GM18867 (cell line): ENCODE data around the gene ATP6V1G2.
"Not testable (repeated sequence)": the region's sequence is repeated elsewhere in the genome, so short reads cannot be mapped to it uniquely, and the experiment has no call there.

Experiments used
- ATAC-seq: cut with Tn5 transposase; IDR thresholded peaks from one replicate; pipeline ENCODE4 v1.9.1; 2021; ENCODE audit warnings: mild to moderate bottlenecking, moderate library complexity; ENCODE audit not compliant: unreplicated experiment

The ATP6V1G2 gene

GRCh38 chr6:31529329-31530150, 16.9 kb downstream of the ATP6V1G2 start:
- ATAC-seq, result no peak

DNA sequence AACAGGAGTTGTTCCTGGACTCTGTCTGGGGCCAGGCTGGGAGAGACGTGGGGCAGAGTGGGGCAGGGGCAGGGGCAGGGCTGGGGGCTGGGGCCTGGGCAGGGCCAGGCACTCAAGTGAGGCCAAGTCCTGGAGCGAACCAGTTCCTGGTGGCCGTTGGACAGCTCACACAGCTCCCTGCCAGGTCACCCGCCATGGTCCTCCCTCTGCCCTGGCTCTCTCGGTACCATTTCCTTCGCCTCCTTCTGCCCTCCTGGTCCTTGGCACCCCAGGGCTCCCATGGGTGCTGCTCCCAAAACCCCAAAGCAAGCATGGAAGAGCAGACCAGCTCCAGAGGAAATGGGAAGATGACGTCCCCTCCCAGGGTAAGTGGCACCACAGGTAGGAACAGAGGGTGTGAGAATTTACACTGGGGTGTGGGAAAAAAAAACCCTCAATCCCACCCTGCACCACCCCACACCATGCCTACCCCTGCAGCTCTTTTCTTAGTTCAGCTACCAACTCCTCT, 17.5 kb downstream of the ATP6V1G2 start, which contains the start of gene MCCD1:
Gene MCCD1, plus strand, starts transcription at position 142 of the 508 bp plus-strand sequence. Its CDS starts 53 bp downstream, at position 195.
- ATAC-seq, result no peak

GRCh38 chr6:31528307-31528777, 18.1 kb downstream of the ATP6V1G2 start:
- no peak for ATAC-seq

DNA sequence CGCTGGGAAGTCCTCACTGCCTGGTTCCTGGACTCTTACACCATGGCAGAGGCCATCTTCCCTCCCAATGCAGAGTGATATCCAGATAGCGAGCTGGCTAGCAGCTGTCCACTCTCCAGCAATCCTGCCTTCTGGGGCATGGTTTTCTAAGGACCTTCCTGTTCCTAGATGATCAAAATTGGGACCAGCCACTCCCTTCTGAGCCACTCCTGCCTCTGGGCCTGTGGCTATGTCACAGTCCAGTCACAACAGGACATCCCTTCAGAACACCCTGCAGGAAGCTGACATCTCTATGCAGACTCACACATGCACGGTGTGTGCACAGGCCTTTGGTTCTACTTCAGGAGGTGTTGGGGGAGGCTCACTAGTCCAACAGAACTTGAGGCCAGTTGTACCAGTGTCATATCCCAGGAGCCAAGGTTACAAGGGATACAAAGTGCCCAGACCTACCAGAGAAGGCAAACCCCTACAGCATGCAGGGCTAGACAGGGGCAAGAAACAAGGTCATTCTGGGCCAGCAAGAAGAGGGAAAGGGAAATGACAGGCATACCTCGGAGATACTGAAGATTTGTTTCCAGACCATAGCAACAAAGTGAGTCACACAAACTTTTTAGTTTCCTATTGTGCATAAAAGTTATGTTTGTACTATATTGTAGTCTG, 20.3 kb downstream of the ATP6V1G2 start:
- no peak for ATAC-seq

DNA sequence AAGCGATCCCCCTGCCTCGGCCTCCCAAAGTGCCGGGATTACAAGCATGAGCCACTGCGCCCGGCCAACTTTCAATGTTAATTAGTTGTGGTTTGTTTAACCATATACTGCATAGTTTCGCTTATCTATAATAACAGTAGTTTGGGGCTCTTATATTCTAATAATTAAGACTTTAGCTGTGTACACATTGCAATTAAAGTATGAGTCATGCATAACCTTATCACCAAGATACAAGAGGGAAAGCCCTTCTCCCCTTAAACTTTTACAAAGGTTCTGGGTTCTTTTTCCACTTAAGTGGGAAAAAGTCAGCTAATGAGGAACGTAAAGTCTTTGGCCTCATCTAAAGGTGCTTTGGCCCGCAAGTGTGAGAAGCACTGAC, 20.9 kb downstream of the ATP6V1G2 start:
- ATAC-seq, result no peak

- no peak for ATAC-seq
These were observed 24.6 kb downstream of the ATP6V1G2 start for GRCh38 chr6:31521835-31522234.

DNA sequence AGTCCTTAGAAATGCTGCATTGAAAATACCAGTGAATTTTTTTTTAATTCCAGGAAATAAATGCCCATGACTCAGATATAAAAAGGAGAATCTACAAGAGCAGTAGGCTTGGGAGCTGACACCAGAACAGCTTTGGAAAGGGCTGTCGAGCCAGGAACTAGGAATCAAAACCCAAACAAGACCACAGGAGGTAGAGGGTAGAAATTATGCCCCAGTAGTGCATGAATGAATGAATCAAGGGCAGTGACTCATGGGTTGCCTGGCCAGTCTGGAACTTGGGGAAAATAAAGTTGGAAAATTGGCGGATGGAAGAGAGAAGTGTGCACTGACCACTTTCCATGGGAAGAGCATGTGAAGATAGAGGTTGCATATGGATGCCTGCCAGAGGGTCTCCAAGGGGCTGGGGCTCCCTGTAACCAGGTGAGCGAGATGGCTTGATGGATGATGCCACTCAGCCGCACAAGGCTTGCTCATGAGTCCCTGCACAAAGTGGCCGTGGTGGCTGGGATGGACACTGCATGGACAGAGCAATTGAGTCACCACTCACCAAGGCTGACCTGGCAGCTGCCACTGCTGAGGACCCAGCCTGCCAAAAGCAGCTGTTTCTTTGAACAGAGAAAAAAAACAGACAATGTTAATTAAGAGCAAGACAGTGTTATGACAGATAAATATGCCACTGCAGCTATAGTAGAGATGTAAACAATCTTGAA, 32.8 kb downstream of the ATP6V1G2 start:
- no peak for ATAC-seq

DNA sequence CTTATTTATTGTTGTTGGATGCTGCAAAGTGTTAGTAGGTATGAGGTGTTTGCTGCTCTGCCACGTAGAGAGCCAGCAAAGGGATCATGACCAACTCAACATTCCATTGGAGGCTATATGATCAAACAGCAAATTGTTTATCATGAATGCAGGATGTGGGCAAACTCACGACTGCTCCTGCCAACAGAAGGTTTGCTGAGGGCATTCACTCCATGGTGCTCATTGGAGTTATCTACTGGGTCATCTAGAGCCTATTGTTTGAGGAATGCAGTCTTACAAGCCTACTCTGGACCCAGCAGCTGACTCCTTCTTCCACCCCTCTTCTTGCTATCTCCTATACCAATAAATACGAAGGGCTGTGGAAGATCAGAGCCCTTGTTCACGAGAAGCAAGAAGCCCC, 36.4 kb downstream of the ATP6V1G2 start:
- ATAC-seq, result no peak

DNA sequence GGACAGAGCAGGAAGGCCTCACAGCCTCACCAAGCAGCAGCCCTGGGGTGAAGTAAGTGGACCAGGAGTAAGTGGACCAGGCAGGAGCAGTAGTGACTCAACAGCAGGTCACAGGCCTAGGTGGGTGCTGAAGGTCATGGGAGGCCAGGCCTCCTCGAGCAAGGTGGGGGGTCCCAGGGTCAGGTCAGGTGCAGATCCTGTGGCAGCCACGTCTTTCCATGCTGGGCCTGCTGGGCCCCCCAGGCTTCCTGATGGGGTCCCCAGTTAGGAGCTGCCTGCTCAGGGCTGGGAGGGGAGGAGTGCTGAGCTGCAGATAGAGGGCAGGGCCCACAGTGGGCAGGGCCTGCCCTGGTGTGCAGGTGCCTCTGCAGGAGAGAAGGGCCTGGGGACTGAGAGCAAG, 37.4 kb downstream of the ATP6V1G2 start:
- not testable (repeated sequence) for ATAC-seq

- no peak for ATAC-seq
These were observed 43.8 kb downstream of the ATP6V1G2 start for GRCh38 chr6:31502586-31502985.

GRCh38 chr6:31499648-31500047, 46.8 kb downstream of the ATP6V1G2 start:
- not testable (repeated sequence) for ATAC-seq

GRCh38 chr6:31498748-31499147, 47.7 kb downstream of the ATP6V1G2 start:
- no peak for ATAC-seq

DNA sequence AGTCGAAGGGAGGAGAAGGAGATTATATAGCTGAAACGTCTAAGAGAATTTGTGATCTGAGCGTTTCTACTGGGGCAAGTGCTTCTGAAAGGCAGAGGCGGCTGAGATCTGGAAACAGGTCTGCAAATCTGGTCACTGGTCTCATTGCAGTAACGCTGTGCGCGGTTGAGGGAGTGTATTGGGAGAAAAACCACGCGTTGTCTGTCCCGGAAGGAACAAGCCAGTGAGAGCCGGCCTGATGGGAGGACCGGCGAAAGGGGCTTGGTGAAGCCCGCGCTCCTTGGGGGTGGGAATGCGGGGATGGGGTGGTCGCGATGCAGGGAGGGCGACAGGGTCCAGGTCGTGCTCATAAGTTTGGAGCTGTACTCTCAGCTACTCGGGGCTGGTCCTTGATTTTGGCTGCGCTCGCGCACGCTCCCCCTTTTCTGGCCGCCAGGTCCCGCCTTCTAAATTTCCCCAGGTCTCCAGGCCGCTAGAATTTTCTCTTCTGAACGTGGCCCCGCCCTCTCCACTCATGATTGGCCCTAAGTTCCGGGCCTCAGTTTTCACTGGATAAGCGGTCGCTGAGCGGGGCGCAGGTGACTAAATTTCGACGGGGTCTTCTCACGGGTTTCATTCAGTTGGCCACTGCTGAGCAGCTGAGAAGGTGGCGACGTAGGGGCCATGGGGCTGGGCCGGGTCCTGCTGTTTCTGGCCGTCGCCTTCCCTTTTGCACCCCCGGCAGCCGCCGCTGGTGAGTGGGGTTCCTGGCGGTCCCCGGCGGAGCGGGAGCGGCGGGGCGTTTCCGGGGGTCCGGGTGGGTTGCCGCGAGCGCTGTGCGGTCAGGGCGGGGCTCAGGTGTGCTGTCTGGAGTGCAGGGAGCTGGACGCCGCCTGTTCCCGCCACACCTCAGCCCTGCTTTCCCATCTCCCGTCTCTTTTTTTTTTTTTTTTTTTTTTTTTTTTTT, 48.6 kb downstream of the ATP6V1G2 start, which contains the start of gene MICB:
Gene MICB, plus strand, starts transcription at position 615 of the 946 bp plus-strand sequence. Its CDS starts 49 bp downstream, at position 664.
- peak; percentile 44 for ATAC-seq

DNA sequence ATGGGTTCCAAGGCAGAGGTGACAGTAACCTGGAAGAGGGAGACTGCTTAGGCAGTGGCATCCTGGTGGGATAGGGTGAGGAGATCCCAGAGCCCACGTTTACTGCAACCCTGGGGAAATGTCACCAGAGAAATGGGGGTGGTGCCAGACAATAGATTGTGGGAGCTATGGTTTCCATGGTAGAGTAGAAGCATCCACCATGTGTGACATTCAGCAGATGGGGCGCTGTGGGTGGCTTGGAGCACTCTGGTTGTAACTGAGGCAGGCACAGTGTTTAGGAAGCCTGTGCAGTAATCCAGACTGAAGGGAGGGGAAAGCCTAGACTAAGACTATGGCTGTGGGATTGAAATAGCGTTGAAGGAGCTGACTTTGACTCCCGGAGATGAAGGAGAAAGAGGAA, 49.6 kb downstream of the ATP6V1G2 start:
- ATAC-seq, result not testable (repeated sequence)

DNA sequence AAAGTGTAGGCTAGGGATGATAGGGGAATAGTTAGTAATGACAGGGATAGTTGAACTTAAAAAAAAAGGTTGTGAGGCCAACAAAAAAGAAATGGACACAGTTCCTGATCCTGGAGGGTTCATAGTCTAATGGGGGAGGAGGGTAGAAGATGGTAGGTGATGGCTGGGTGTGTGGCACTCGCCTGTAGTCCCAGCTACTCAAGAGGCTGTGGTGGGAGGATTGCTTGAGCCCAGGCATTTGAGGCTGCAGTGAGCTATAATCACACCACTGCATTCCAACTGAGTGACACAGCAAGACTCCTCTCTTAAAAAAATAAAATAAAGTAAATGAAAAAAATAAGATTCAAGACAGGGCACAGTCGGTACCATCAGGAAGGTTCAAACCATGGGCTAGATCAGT, 50.8 kb downstream of the ATP6V1G2 start:
- no peak for ATAC-seq
